ENCODE measurements around the gene SNRPB.

SNRPB gene

DNA sequence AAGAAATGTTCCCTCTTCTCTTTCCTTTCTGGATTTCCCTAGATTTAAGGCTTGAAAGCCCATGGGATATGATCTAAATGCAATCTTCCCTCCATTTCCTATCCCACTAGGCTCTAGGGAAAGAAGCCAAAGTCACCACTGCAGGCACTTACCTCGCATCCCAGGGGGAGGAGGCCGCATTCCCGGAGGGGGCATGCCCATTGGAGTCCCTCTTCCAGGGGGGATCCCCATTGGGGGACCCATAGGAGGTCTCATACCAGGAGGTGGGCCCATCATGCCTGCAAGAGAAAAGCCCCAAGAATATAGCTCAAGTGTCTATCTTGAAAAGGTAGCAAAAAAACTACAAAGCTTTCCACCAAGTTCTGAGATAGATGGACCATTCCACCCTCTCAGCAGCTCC is 8.1 kb downstream of the SNRPB start:
- DNase-seq (ENCODE audit: low read depth): no peak
- no peak for TF ChIP-seq CTCF (conservative IDR thresholded peaks at IDR 0.05; ENCODE audit: control insufficient read depth, insufficient read depth, low read depth, low read length)
- H3K4me3 ChIP-seq (ENCODE audit: control insufficient read depth, low read depth, low read length): no peak overlapping the region

- DNase-seq (ENCODE audit: low read depth): no peak
- H3K4me3 ChIP-seq (ENCODE audit: control insufficient read depth, low read depth, low read length): no peak overlapping the region
- no peak for TF ChIP-seq CTCF (conservative IDR thresholded peaks at IDR 0.05; ENCODE audit: control insufficient read depth, insufficient read depth, low read depth, low read length)
Observed at GRCh38 chr20:2460752-2461424, 9.7 kb downstream of the SNRPB start.

GRCh38 chr20:2459981-2460751 is 10.4 kb downstream of the SNRPB start:
- DNase-seq (ENCODE audit: low read depth): no peak
- H3K4me3 ChIP-seq (ENCODE audit: control insufficient read depth, low read depth, low read length): no peak overlapping the region
- TF ChIP-seq CTCF (conservative IDR thresholded peaks at IDR 0.05; ENCODE audit: control insufficient read depth, insufficient read depth, low read depth, low read length): no peak

DNA sequence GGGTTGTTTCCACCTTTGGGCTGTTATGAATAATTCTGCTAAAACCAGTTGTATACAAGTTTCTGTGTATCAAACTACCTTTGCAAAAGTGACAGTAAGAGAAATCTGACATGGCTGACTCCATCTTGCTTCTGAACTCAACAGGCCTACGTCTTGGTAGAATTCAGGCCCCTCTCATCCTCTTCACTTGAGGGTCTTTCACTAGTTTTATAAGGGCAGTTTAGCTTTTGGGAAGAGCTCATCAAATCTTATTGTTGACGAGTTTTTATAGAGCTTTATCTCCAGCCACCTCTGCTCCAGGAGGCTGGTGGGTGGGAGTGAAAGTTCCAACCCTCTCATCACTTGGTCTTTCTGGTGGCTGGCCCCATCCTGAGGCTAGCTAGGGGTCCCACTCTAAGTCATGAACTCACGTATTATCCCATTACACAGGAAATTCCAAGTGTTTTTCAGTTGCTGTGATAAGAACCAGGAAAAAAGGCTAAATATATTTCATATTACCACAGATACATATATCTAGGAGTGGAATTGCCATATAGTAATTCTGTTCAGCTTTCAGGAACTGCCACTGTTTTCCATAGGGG is 11.6 kb downstream of the SNRPB start:
- no peak overlapping the region for H3K4me3 ChIP-seq (ENCODE audit: control insufficient read depth, low read depth, low read length)
- no peak for DNase-seq (ENCODE audit: low read depth)
- TF ChIP-seq CTCF (conservative IDR thresholded peaks at IDR 0.05; ENCODE audit: control insufficient read depth, insufficient read depth, low read depth, low read length): no peak

GRCh38 chr20:2455771-2456497 is 14.7 kb downstream of the SNRPB start:
- no peak for DNase-seq (ENCODE audit: low read depth)
- TF ChIP-seq CTCF (conservative IDR thresholded peaks at IDR 0.05; ENCODE audit: control insufficient read depth, insufficient read depth, low read depth, low read length): no peak
- H3K4me3 ChIP-seq (ENCODE audit: control insufficient read depth, low read depth, low read length): no peak overlapping the region

DNA sequence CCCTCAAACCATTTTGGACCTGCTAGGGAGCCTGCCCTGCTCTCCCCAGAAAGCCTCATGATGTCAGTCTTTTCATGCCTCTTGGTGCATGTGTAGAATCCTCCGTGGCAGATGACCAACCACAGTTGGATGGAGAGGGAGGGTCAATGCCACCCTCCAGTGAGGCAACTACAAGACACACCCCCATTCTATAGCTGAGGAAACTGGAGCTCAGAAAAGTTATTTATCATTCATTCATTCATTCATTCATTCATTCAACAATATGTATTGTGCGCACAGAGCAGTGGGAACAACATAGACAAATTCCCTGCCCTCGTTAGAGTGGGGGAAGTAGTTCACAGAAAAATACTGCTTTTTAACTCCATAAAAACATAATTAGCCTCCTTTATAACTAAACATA is 16.8 kb downstream of the SNRPB start:
- H3K4me3 ChIP-seq (ENCODE audit: control insufficient read depth, low read depth, low read length): no peak overlapping the region
- TF ChIP-seq CTCF (conservative IDR thresholded peaks at IDR 0.05; ENCODE audit: control insufficient read depth, insufficient read depth, low read depth, low read length): no peak
- DNase-seq (ENCODE audit: low read depth): no peak

Data from fibroblast of mammary gland (primary cell).